Neural cell (in vitro differentiated cells): ENCODE data around the gene TEAD4. TPM values are rescaled to one million over a fixed set of nuclear protein-coding genes. Genes with fewer than 3 reads are reported as not detected.

Experiments
- H2AFZ ChIP-seq: fragments of 200-600, 300-800 bp; sonication (generic), shearing (Covaris generic); 2 replicates; pipeline ENCODE4 v1.6.0; 2014; ENCODE audit warnings: low read depth, mild to moderate bottlenecking, antibody characterized with exemption, low read length, moderate library complexity
- H3F3A ChIP-seq: fragments of 200-600 bp; shearing (Covaris generic); 2 replicates; pipeline ENCODE4 v1.6.1; 2016; ENCODE audit warnings: mild to moderate bottlenecking, moderate library complexity, mixed read lengths, antibody characterized with exemption, low read length; ENCODE audit not compliant: insufficient read depth, poor library complexity, severe bottlenecking
- H3K27ac ChIP-seq: fragments of 200-600, 300-800 bp; sonication (generic), shearing (Covaris generic); 2 replicates; pipeline ENCODE4 v1.5.1; 2014; ENCODE audit warnings: mild to moderate bottlenecking, low read length, moderate library complexity
- H3K27me3 ChIP-seq: fragments of 300-800, 200-600 bp; sonication (generic), shearing (Covaris generic); 2 replicates; pipeline ENCODE4 v1.6.0; 2014; ENCODE audit warnings: mild to moderate bottlenecking, low read depth, low read length, moderate library complexity; ENCODE audit not compliant: insufficient read depth
- H3K36me3 ChIP-seq: fragments of 300-800, 200-600 bp; sonication (generic), shearing (Covaris generic); 2 replicates; pipeline ENCODE4 v1.5.1; 2014; ENCODE audit warnings: mild to moderate bottlenecking, antibody characterized with exemption, low read length, moderate library complexity; ENCODE audit not compliant: insufficient read depth
- H3K4me2 ChIP-seq: fragments of 300-800, 200-600 bp; sonication (generic), shearing (Covaris generic); 2 replicates; pipeline ENCODE4 v1.6.0; 2014; ENCODE audit warnings: mild to moderate bottlenecking, low read length
- H3K4me3 ChIP-seq: fragments of 300-800, 200-600 bp; sonication (generic), shearing (Covaris generic); 2 replicates; pipeline ENCODE4 v1.5.1; 2014; ENCODE audit warnings: mild to moderate bottlenecking, low read length, moderate library complexity
- H3K79me2 ChIP-seq: fragments of 200-600 bp; shearing (Covaris generic); replicated peaks from 2 replicates; pipeline ENCODE4 v1.6.0; 2014; ENCODE audit warnings: mild to moderate bottlenecking, low read length, moderate library complexity; ENCODE audit not compliant: insufficient read depth
- H3K9ac ChIP-seq: fragments of 300-800, 200-600 bp; sonication (generic), shearing (Covaris generic); 2 replicates; pipeline ENCODE4 v1.6.1; 2016; ENCODE audit warnings: mild to moderate bottlenecking, low read length, mixed read lengths
- H3K9me2 ChIP-seq: fragments of 200-600 bp; shearing (Covaris generic); 2 replicates; pipeline ENCODE4 v1.6.1; 2016; ENCODE audit warnings: mild to moderate bottlenecking, low read length, mixed read lengths; ENCODE audit not compliant: insufficient read depth
- H3K9me3 ChIP-seq: fragments of 200-600, 300-800 bp; sonication (generic), shearing (Covaris generic); 2 replicates; pipeline ENCODE4 v1.6.1; 2016; ENCODE audit warnings: mild to moderate bottlenecking, mixed run types, low read length, moderate library complexity, mixed read lengths
- H4K20me1 ChIP-seq: fragments of 200-600 bp; shearing (Covaris generic); 2 replicates; pipeline ENCODE4 v1.6.1; 2016; ENCODE audit warnings: mild to moderate bottlenecking, mixed run types; ENCODE audit not compliant: insufficient read depth
- CTCF ChIP-seq: fragments of 450-650 bp; IDR thresholded peaks from 2 replicates; pipeline ENCODE4 v1.5.1; 2014; ENCODE audit warnings: antibody characterized with exemption, mild to moderate bottlenecking, moderate library complexity; ENCODE audit not compliant: poor library complexity, severe bottlenecking
- EP300 ChIP-seq: fragments of 450-650 bp; conservative IDR thresholded peaks from 2 replicates; pipeline ENCODE4 v1.6.1; 2014; ENCODE audit warnings: antibody characterized with exemption, mild to moderate bottlenecking, moderate library complexity; ENCODE audit not compliant: poor library complexity, severe bottlenecking
- EZH2 ChIP-seq: fragments of 200-600, 300-800 bp; shearing (Covaris generic), sonication (generic); IDR thresholded peaks from 2 replicates; pipeline ENCODE4 v1.6.1; 2014; ENCODE audit warnings: antibody characterized with exemption, low read length, borderline replicate concordance, mild to moderate bottlenecking; ENCODE audit not compliant: insufficient read depth, poor library complexity, severe bottlenecking
- MXI1 ChIP-seq: fragments of 450-650 bp; conservative IDR thresholded peaks from 2 replicates; pipeline ENCODE4 v1.6.1; 2014; ENCODE audit warnings: antibody characterized with exemption, mild to moderate bottlenecking; ENCODE audit not compliant: poor library complexity, severe bottlenecking
- POLR2AphosphoS5 ChIP-seq: IDR thresholded peaks from 2 replicates; pipeline ENCODE4 v1.6.1; 2012
- RAD21 ChIP-seq: fragments of 450-650 bp; conservative IDR thresholded peaks from 2 replicates; pipeline ENCODE4 v1.6.1; 2014; ENCODE audit warnings: antibody characterized with exemption, mild to moderate bottlenecking, moderate library complexity
- REST ChIP-seq: IDR thresholded peaks from 2 replicates; pipeline ENCODE4 v1.6.1; 2012; ENCODE audit warnings: borderline replicate concordance
- SMC3 ChIP-seq: fragments of 450-650 bp; conservative IDR thresholded peaks from 2 replicates; pipeline ENCODE4 v1.6.1; 2014; ENCODE audit warnings: antibody characterized with exemption, mild to moderate bottlenecking, moderate library complexity; ENCODE audit not compliant: poor library complexity
- TAF1 ChIP-seq: IDR thresholded peaks from 2 replicates; pipeline ENCODE4 v1.6.1; 2012; ENCODE audit warnings: low read depth
- polyA plus RNA-seq: library from polyadenylated mRNA; depleted of rRNA; stranded (reverse); fragments of >200 nt; gene quantifications from 2 replicates; pipeline ENCODE4 v1.2.3, GENCODE V29; 2014

The TEAD4 gene
- polyA plus RNA-seq, 1 donor from 2014 or later: 1.6 TPM

- H3K79me2 ChIP-seq: no peaks in the 10 kb centered on the region
Observed at GRCh38 chr12:3078086-3078820, 119.1 kb downstream of the TEAD4 start.

GRCh38 chr12:3081091-3081490 lies 121.9 kb downstream of the TEAD4 start:
- H3K27ac ChIP-seq: no peak overlapping the region
- no peaks in the 10 kb centered on the region for H3F3A ChIP-seq
- H4K20me1 ChIP-seq: no peaks in the 10 kb centered on the region
- H3K27me3 ChIP-seq: no peaks in the 10 kb centered on the region
- no peaks in the 10 kb centered on the region for H3K79me2 ChIP-seq
- H3K9me2 ChIP-seq: no peaks in the 10 kb centered on the region
- H3K9ac ChIP-seq: no peak overlapping the region
- TF ChIP-seq MXI1 (no peak), EZH2 (no peak), SMC3 (no peak), TAF1 (no peak), CTCF (no peak), POLR2AphosphoS5 (no peak), REST (no peak), EP300 (no peak), RAD21 (no peak)
- no peak overlapping the region for H2AFZ ChIP-seq
- no peak overlapping the region for H3K4me2 ChIP-seq
- no peak overlapping the region for H3K4me3 ChIP-seq
- no peaks in the 10 kb centered on the region for H3K9me3 ChIP-seq
- H3K36me3 ChIP-seq: no peaks in the 10 kb centered on the region

More at GRCh38 chr12:3078086-3078820, 119.1 kb downstream of the TEAD4 start:
- no peak for TF ChIP-seq TAF1
- Histone ChIP-seq H3K27ac (no peak overlapping the region), H4K20me1 (no peaks in the 10 kb centered on the region), H3K4me2 (no peak overlapping the region), H3K36me3 (no peaks in the 10 kb centered on the region), H3K9me3 (no peaks in the 10 kb centered on the region), H3K9me2 (no peaks in the 10 kb centered on the region), H3K4me3 (peak overlapping the region; percentile 69), H3K9ac (peak overlapping the region; percentile 60), H2AFZ (no peak overlapping the region), H3K27me3 (no peaks in the 10 kb centered on the region), H3F3A (no peaks in the 10 kb centered on the region)
